Inflammatory macrophage treated with lipopolysaccharide for 1 hour (primary cell): Measurements from ENCODE around the gene MAP2K3.

ENCODE experiments used
- DNase-seq, 2 donors: peaks; one replicate each; pipeline ENCODE4 v3.0.0-alpha.2; 2020 to 2022

The MAP2K3 gene

GRCh38 chr17:21284319-21285163 lies at the start of gene MAP2K3:
Gene MAP2K3 (plus strand): TSS chr17:21284711. CDS start chr17:21284921, 210 bp downstream.
- peak; percentile 99 for DNase-seq

GRCh38 chr17:21235921-21236320 lies 48.6 kb upstream of the MAP2K3 start:
- DNase-seq, result no peak

GRCh38 chr17:21239680-21240368 lies 44.7 kb upstream of the MAP2K3 start:
- peak in 1 of 2 donors; percentile 41 for DNase-seq

GRCh38 chr17:21240369-21241055 lies 44.0 kb upstream of the MAP2K3 start:
- DNase-seq, result no peak

GRCh38 chr17:21241564-21241963 lies 42.9 kb upstream of the MAP2K3 start:
- no peak for DNase-seq

DNA sequence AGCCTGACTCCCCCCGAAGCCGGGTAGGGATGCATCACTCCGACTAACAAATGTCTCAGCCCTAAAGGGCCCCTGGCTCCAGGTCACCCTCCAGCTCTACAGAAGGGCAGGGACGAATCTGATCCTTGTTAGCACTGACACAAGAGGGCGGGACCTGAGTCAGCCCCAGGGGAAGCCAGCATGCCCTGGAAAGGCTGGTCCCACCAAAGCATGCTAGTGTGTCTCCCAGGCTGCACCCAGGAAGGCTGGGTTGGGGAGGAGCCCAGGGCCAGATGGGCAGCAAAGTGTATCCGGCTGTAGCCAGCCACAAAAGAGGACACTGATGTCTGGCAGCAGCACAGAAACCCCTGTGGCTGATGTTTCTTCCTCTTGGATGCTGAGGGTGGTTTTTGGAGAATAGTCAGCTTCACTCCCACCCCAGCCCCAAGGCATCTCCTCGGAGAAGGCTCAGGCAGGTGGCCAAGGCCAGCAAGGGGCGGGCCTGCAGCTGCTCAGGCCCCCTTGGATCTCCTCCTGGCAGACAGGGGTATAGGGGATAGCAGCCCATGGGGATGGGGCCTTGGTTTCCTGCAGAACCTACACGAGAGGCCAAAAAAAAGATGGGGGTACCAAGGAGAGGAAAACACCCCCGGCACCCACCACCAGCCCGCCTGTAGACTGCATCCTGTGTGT lies 42.3 kb upstream of the MAP2K3 start:
- DNase-seq, result no peak

- DNase-seq, result no peak
Observed at GRCh38 chr17:21242780-21243515, 41.6 kb upstream of the MAP2K3 start.

DNA sequence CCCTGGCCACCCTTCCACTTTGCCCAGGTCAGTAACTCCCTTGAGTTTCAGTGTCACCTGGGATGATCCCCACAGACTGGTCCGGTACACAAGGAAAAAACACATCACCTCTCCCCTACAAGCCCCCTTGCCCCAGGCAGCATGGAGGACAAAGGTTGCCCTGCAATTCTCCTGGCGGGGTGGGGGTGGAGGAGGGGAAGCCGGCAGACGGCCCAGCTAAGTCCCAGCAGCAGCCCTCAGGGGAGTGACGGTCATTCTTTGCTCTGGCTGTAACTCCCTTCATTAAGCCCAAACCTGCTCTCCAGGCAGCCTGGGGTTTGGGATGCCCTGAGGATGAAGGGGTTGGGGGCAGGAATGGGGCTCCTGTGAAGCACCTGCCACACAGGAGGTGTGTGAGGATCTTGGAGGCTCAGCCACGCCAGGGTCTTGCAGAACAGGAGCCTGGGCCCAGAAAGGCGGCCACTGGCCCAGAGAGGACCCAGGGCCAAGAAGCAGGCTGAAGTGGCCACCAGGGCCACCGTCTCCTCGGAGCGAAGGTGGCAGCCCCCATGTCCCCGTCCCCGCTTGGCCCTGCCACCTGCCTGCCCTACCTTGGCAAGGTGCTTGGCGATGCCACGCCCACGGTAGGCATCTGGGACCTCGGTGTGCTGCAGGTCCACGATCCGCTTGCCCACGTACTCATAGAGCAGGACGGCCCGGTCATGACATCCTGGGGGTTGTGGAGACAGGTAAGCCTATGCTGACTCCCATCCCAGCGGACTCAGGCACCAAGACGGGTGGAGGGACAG lies 40.8 kb upstream of the MAP2K3 start:
- no peak for DNase-seq

DNA sequence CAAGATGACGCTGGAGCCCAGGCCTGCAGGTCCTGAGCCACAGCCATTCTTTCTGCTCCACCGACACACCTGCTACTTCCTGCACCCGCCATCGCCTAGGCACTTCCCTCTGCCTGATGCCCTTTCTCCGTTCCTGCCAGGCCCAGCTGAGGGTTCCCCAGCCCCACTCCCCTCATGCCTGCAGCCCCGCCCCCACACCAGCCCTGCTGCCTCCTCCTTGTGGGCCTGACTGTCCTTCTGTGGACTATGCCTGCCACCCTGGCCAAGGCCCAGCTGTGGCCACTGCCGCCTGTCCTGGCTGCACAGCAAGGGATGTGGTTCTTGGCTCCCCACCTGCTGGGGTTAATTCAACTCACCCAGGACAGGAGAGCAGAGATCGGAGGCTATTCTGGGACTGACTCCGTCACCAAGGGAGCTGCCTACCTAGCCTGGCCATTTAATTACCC lies 38.8 kb upstream of the MAP2K3 start:
- no peak for DNase-seq

- no peak for DNase-seq
Observed at GRCh38 chr17:21246698-21247097, 37.8 kb upstream of the MAP2K3 start.

- no peak for DNase-seq
Observed at GRCh38 chr17:21247552-21248258, 36.8 kb upstream of the MAP2K3 start.

DNA sequence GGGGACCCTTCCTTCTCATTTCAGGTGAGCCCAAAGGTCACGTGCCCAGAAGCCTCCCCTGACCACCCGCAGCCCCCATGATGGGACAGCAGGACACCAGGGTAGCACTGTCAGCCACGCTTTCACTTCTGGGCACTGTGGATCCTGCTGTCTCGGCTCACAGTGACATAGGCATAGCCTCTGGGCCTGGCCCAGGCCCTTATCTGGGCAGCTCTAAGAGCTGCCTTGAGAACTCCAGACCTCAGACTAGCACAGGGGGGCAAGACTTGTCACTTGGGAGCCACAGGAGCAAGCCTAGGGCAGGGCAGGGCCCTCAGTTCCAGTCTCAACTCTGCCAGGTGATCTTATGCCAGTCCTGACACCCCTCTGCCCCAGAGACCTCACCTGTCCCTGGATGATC lies 36.0 kb upstream of the MAP2K3 start:
- no peak for DNase-seq

DNA sequence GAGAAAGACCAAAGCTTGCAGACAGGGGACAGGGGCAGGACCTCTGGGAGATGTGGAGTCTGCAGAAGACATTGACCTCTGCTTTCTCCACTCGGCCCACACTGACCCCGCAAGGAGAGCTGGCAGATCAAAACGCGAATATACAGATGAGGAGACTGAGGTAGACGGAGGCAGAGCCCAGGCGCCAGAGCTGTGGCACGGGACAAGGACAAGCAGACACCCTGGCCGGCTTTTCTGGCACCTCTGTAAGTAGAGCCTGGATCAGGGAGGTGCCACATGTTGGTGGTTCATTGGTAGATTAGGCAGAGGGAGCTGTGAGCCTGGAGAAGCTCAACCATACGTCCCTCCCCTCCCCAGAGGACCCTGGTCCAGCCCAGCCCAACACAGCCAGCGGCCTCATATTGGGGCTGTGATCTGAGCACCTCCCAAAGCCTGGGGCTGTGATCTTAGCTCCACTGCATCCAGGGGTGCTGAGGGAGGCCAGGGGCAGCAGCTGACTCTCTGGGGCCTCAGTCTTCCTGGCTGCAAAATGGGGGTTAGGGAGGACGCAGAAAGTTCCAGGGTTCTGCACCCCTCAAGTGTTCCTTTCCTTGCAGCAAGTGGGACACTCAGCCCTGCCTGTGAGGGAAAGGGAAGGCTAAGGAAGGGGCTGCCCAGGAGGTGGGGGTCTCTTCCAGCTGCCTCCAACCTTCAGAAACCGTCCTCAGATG lies 35.3 kb upstream of the MAP2K3 start:
- no peak for DNase-seq

GRCh38 chr17:21249920-21250703 lies 34.4 kb upstream of the MAP2K3 start:
- DNase-seq, result no peak

DNA sequence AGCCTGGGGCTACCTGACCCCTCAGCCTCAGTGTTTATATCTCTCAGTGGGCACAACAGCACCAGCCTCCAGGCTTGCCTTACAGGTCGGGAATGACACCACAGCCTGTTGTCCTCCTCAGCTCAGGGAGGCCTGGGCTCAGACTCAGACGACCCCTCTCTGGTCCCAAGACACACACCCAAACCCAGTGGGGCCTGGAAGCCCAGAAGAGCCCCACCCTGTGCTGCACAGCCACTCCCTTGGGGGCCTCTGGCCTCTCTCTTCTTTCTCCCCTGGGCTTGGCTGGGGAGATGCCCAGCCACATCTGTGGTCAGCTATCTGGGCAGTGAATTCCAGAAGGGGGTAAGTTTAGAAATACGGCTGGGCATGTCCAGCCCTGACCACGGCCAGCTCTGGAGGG lies 33.7 kb upstream of the MAP2K3 start:
- no peak for DNase-seq

GRCh38 chr17:21251337-21252010 lies 33.0 kb upstream of the MAP2K3 start:
- DNase-seq, result no peak

DNA sequence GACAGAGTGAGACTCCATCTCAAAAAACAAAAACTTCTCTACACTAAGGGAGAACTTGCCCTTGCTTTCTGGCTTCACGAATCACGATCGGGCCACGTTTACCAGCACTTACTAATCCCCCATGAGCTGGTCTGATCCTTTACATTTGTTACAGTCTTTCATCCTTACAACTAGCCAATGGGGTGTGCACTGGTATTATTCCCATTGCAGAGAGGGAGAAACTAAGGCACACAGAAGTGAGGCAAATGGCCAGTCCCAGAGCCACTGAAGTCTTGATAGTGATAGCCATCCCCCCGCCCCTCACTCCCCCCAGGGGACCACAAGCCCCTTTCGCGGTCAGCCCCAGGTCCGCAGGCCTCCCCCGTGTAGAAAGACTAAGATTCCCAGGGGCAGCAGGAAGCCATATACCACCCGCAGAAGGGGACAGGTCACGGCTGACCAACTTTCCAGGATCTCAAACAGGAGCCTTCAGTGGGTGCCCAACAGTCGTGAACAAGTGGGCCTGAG lies 32.2 kb upstream of the MAP2K3 start:
- DNase-seq, result no peak
